ENCODE measurements around the gene GRIN2A.

The GRIN2A gene

GRCh38 chr16:9950658-9951057, 231.6 kb downstream of the GRIN2A start:
- H3K4me1 ChIP-seq (ENCODE audit: control insufficient read depth, insufficient read depth, low read length, poor library complexity, severe bottlenecking) = no peaks in the 10 kb centered on the region
- no peaks in the 10 kb centered on the region for H3K36me3 ChIP-seq (ENCODE audit: control insufficient read depth, insufficient read depth, low read length)
- no peak for DNase-seq
- H3K27me3 ChIP-seq (replicated peaks; ENCODE audit: control insufficient read depth, insufficient read depth, low read length, poor library complexity, severe bottlenecking) = no peaks in the 10 kb centered on the region
- no peak overlapping the region for H3K4me3 ChIP-seq (ENCODE audit: insufficient read depth, low read depth, low read length, poor library complexity, severe bottlenecking)
- no peaks in the 10 kb centered on the region for H3K9me3 ChIP-seq (ENCODE audit: control insufficient read depth, low read length)
- H3K27ac ChIP-seq (ENCODE audit: insufficient read depth, low read length, poor library complexity, severe bottlenecking) = no peak overlapping the region

- no peaks in the 10 kb centered on the region for H3K9me3 ChIP-seq (ENCODE audit: control insufficient read depth, low read length)
- no peak overlapping the region for H3K4me3 ChIP-seq (ENCODE audit: insufficient read depth, low read depth, low read length, poor library complexity, severe bottlenecking)
- no peaks in the 10 kb centered on the region for H3K27me3 ChIP-seq (replicated peaks; ENCODE audit: control insufficient read depth, insufficient read depth, low read length, poor library complexity, severe bottlenecking)
- no peak overlapping the region for H3K27ac ChIP-seq (ENCODE audit: insufficient read depth, low read length, poor library complexity, severe bottlenecking)
- no peak for DNase-seq
- no peaks in the 10 kb centered on the region for H3K36me3 ChIP-seq (ENCODE audit: control insufficient read depth, insufficient read depth, low read length)
- H3K4me1 ChIP-seq (ENCODE audit: control insufficient read depth, insufficient read depth, low read length, poor library complexity, severe bottlenecking) = no peaks in the 10 kb centered on the region
These were observed 232.8 kb downstream of the GRIN2A start for GRCh38 chr16:9949396-9949795.

- DNase-seq = no peak
- Histone ChIP-seq H3K36me3 (ENCODE audit: control insufficient read depth, insufficient read depth, low read length) (no peaks in the 10 kb centered on the region), H3K9me3 (ENCODE audit: control insufficient read depth, low read length) (no peaks in the 10 kb centered on the region), H3K27me3 (replicated peaks; ENCODE audit: control insufficient read depth, insufficient read depth, low read length, poor library complexity, severe bottlenecking) (no peaks in the 10 kb centered on the region), H3K4me3 (ENCODE audit: insufficient read depth, low read depth, low read length, poor library complexity, severe bottlenecking) (no peak overlapping the region), H3K4me1 (ENCODE audit: control insufficient read depth, insufficient read depth, low read length, poor library complexity, severe bottlenecking) (no peaks in the 10 kb centered on the region), H3K27ac (ENCODE audit: insufficient read depth, low read length, poor library complexity, severe bottlenecking) (no peak overlapping the region)
These were observed 233.3 kb downstream of the GRIN2A start for GRCh38 chr16:9948933-9949332.

GRCh38 chr16:9946022-9946720, 236.1 kb downstream of the GRIN2A start:
- DNase-seq = no peak
- H3K4me3 ChIP-seq (ENCODE audit: insufficient read depth, low read depth, low read length, poor library complexity, severe bottlenecking) = no peak overlapping the region
- H3K4me1 ChIP-seq (ENCODE audit: control insufficient read depth, insufficient read depth, low read length, poor library complexity, severe bottlenecking) = no peaks in the 10 kb centered on the region
- no peak overlapping the region for H3K27ac ChIP-seq (ENCODE audit: insufficient read depth, low read length, poor library complexity, severe bottlenecking)
- H3K27me3 ChIP-seq (replicated peaks; ENCODE audit: control insufficient read depth, insufficient read depth, low read length, poor library complexity, severe bottlenecking) = no peaks in the 10 kb centered on the region
- no peaks in the 10 kb centered on the region for H3K9me3 ChIP-seq (ENCODE audit: control insufficient read depth, low read length)
- no peaks in the 10 kb centered on the region for H3K36me3 ChIP-seq (ENCODE audit: control insufficient read depth, insufficient read depth, low read length)

- H3K27ac ChIP-seq (ENCODE audit: insufficient read depth, low read length, poor library complexity, severe bottlenecking) = no peak overlapping the region
- no peaks in the 10 kb centered on the region for H3K36me3 ChIP-seq (ENCODE audit: control insufficient read depth, insufficient read depth, low read length)
- H3K9me3 ChIP-seq (ENCODE audit: control insufficient read depth, low read length) = no peaks in the 10 kb centered on the region
- no peaks in the 10 kb centered on the region for H3K27me3 ChIP-seq (replicated peaks; ENCODE audit: control insufficient read depth, insufficient read depth, low read length, poor library complexity, severe bottlenecking)
- no peak for DNase-seq
- no peak overlapping the region for H3K4me3 ChIP-seq (ENCODE audit: insufficient read depth, low read depth, low read length, poor library complexity, severe bottlenecking)
- no peaks in the 10 kb centered on the region for H3K4me1 ChIP-seq (ENCODE audit: control insufficient read depth, insufficient read depth, low read length, poor library complexity, severe bottlenecking)
These were observed 239.1 kb downstream of the GRIN2A start for GRCh38 chr16:9943121-9943520.

GRCh38 chr16:9941245-9941644, 241.0 kb downstream of the GRIN2A start:
- no peaks in the 10 kb centered on the region for H3K9me3 ChIP-seq (ENCODE audit: control insufficient read depth, low read length)
- H3K27me3 ChIP-seq (replicated peaks; ENCODE audit: control insufficient read depth, insufficient read depth, low read length, poor library complexity, severe bottlenecking) = no peaks in the 10 kb centered on the region
- DNase-seq = no peak
- H3K36me3 ChIP-seq (ENCODE audit: control insufficient read depth, insufficient read depth, low read length) = no peaks in the 10 kb centered on the region
- H3K4me1 ChIP-seq (ENCODE audit: control insufficient read depth, insufficient read depth, low read length, poor library complexity, severe bottlenecking) = no peaks in the 10 kb centered on the region
- H3K27ac ChIP-seq (ENCODE audit: insufficient read depth, low read length, poor library complexity, severe bottlenecking) = no peak overlapping the region
- H3K4me3 ChIP-seq (ENCODE audit: insufficient read depth, low read depth, low read length, poor library complexity, severe bottlenecking) = no peak overlapping the region

GRCh38 chr16:9934723-9935508, 247.3 kb downstream of the GRIN2A start:
- Histone ChIP-seq H3K9me3 (ENCODE audit: control insufficient read depth, low read length) (no peaks in the 10 kb centered on the region), H3K36me3 (ENCODE audit: control insufficient read depth, insufficient read depth, low read length) (no peaks in the 10 kb centered on the region)
- no peak for DNase-seq

GRCh38 chr16:9932919-9933653, 249.1 kb downstream of the GRIN2A start:
- no peaks in the 10 kb centered on the region for H3K36me3 ChIP-seq (ENCODE audit: control insufficient read depth, insufficient read depth, low read length)
- no peaks in the 10 kb centered on the region for H3K27me3 ChIP-seq (replicated peaks; ENCODE audit: control insufficient read depth, insufficient read depth, low read length, poor library complexity, severe bottlenecking)
- no peak overlapping the region for H3K27ac ChIP-seq (ENCODE audit: insufficient read depth, low read length, poor library complexity, severe bottlenecking)
- H3K9me3 ChIP-seq (ENCODE audit: control insufficient read depth, low read length) = no peaks in the 10 kb centered on the region
- H3K4me1 ChIP-seq (ENCODE audit: control insufficient read depth, insufficient read depth, low read length, poor library complexity, severe bottlenecking) = no peaks in the 10 kb centered on the region
- no peak for DNase-seq
- no peak overlapping the region for H3K4me3 ChIP-seq (ENCODE audit: insufficient read depth, low read depth, low read length, poor library complexity, severe bottlenecking)

More at GRCh38 chr16:9934723-9935508, 247.3 kb downstream of the GRIN2A start:
- no peak overlapping the region for H3K27ac ChIP-seq (ENCODE audit: insufficient read depth, low read length, poor library complexity, severe bottlenecking)
- no peaks in the 10 kb centered on the region for H3K27me3 ChIP-seq (replicated peaks; ENCODE audit: control insufficient read depth, insufficient read depth, low read length, poor library complexity, severe bottlenecking)
- no peak overlapping the region for H3K4me3 ChIP-seq (ENCODE audit: insufficient read depth, low read depth, low read length, poor library complexity, severe bottlenecking)
- H3K4me1 ChIP-seq (ENCODE audit: control insufficient read depth, insufficient read depth, low read length, poor library complexity, severe bottlenecking) = no peaks in the 10 kb centered on the region

GRCh38 chr16:9932000-9932399, 250.2 kb downstream of the GRIN2A start:
- no peaks in the 10 kb centered on the region for H3K4me1 ChIP-seq (ENCODE audit: control insufficient read depth, insufficient read depth, low read length, poor library complexity, severe bottlenecking)
- no peaks in the 10 kb centered on the region for H3K36me3 ChIP-seq (ENCODE audit: control insufficient read depth, insufficient read depth, low read length)
- no peaks in the 10 kb centered on the region for H3K27me3 ChIP-seq (replicated peaks; ENCODE audit: control insufficient read depth, insufficient read depth, low read length, poor library complexity, severe bottlenecking)
- DNase-seq = no peak
- no peaks in the 10 kb centered on the region for H3K9me3 ChIP-seq (ENCODE audit: control insufficient read depth, low read length)
- H3K4me3 ChIP-seq (ENCODE audit: insufficient read depth, low read depth, low read length, poor library complexity, severe bottlenecking) = no peak overlapping the region
- no peak overlapping the region for H3K27ac ChIP-seq (ENCODE audit: insufficient read depth, low read length, poor library complexity, severe bottlenecking)

- H3K4me1 ChIP-seq (ENCODE audit: control insufficient read depth, insufficient read depth, low read length, poor library complexity, severe bottlenecking) = no peaks in the 10 kb centered on the region
- no peak overlapping the region for H3K27ac ChIP-seq (ENCODE audit: insufficient read depth, low read length, poor library complexity, severe bottlenecking)
- H3K36me3 ChIP-seq (ENCODE audit: control insufficient read depth, insufficient read depth, low read length) = no peaks in the 10 kb centered on the region
- H3K27me3 ChIP-seq (replicated peaks; ENCODE audit: control insufficient read depth, insufficient read depth, low read length, poor library complexity, severe bottlenecking) = no peaks in the 10 kb centered on the region
- no peak for DNase-seq
- no peak overlapping the region for H3K4me3 ChIP-seq (ENCODE audit: insufficient read depth, low read depth, low read length, poor library complexity, severe bottlenecking)
- H3K9me3 ChIP-seq (ENCODE audit: control insufficient read depth, low read length) = no peaks in the 10 kb centered on the region
These were observed 252.4 kb downstream of the GRIN2A start for GRCh38 chr16:9929836-9930235.
